ENCODE data around the gene STK38L.

STK38L gene

DNA sequence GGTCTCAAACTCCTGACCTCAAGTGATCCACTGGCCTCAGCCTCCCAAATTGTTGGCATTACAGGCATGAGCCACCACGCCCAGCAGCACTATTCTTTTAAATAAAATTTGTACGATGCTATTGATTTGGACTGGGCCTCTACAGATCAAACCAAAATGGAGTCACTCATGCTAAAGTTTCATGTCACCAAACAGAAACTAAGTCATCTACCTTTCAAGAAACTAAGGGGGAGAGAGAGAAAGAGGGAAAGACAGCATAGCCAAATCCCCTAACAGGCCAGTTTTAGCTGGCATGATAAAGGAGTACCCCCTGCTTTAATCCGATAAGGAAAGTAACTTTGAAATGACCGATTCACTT, 23.1 kb upstream of the STK38L start:
- ChIA-PET CTCF (no interaction called here), POLR2A (no interaction called here)
- TF ChIP-seq ZNF677 (tag by site-specific recombination; IDR thresholded peaks at IDR 0.05) (no peak), ZNF394 (tag by site-specific recombination; IDR thresholded peaks at IDR 0.05; ENCODE audit: borderline replicate concordance) (no peak), OSR2 (tag by site-specific recombination; IDR thresholded peaks at IDR 0.05) (no peak), ZNF138 (tag by site-specific recombination; IDR thresholded peaks at IDR 0.05; ENCODE audit: borderline replicate concordance) (no peak), GFI1B (tag by site-specific recombination; IDR thresholded peaks at IDR 0.05) (no peak), ZNF335 (tag by site-specific recombination; conservative IDR thresholded peaks at IDR 0.05) (no peak), ZNF16 (tag by site-specific recombination; IDR thresholded peaks at IDR 0.05; ENCODE audit: low read depth) (no peak), SP3 (tag by site-specific recombination; IDR thresholded peaks at IDR 0.05) (no peak), ZNF548 (tag by site-specific recombination; IDR thresholded peaks at IDR 0.05) (no peak), ZNF423 (tag by site-specific recombination; IDR thresholded peaks at IDR 0.05) (no peak), YY2 (tag by site-specific recombination; IDR thresholded peaks at IDR 0.05) (no peak), ZBTB48 (tag by site-specific recombination; IDR thresholded peaks at IDR 0.05) (no peak), ZNF211 (tag by site-specific recombination; IDR thresholded peaks at IDR 0.05; ENCODE audit: low read depth) (no peak), ZNF239 (tag by site-specific recombination; IDR thresholded peaks at IDR 0.05) (no peak), ZNF37A (tag by site-specific recombination; IDR thresholded peaks at IDR 0.05) (no peak), ZSCAN16 (tag by site-specific recombination; IDR thresholded peaks at IDR 0.05) (no peak), ZNF184 (tag by site-specific recombination; IDR thresholded peaks at IDR 0.05) (no peak)
- TF ChIP-seq, protein P1, sequence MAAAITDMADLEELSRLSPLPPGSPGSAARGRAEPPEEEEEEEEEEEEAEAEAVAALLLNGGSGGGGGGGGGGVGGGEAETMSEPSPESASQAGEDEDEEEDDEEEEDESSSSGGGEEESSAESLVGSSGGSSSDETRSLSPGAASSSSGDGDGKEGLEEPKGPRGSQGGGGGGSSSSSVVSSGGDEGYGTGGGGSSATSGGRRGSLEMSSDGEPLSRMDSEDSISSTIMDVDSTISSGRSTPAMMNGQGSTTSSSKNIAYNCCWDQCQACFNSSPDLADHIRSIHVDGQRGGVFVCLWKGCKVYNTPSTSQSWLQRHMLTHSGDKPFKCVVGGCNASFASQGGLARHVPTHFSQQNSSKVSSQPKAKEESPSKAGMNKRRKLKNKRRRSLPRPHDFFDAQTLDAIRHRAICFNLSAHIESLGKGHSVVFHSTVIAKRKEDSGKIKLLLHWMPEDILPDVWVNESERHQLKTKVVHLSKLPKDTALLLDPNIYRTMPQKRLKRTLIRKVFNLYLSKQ (tag by site-specific recombination; IDR thresholded peaks at IDR 0.05; ENCODE audit: borderline replicate concordance), result no peak
- TF ChIP-seq, protein P2, sequence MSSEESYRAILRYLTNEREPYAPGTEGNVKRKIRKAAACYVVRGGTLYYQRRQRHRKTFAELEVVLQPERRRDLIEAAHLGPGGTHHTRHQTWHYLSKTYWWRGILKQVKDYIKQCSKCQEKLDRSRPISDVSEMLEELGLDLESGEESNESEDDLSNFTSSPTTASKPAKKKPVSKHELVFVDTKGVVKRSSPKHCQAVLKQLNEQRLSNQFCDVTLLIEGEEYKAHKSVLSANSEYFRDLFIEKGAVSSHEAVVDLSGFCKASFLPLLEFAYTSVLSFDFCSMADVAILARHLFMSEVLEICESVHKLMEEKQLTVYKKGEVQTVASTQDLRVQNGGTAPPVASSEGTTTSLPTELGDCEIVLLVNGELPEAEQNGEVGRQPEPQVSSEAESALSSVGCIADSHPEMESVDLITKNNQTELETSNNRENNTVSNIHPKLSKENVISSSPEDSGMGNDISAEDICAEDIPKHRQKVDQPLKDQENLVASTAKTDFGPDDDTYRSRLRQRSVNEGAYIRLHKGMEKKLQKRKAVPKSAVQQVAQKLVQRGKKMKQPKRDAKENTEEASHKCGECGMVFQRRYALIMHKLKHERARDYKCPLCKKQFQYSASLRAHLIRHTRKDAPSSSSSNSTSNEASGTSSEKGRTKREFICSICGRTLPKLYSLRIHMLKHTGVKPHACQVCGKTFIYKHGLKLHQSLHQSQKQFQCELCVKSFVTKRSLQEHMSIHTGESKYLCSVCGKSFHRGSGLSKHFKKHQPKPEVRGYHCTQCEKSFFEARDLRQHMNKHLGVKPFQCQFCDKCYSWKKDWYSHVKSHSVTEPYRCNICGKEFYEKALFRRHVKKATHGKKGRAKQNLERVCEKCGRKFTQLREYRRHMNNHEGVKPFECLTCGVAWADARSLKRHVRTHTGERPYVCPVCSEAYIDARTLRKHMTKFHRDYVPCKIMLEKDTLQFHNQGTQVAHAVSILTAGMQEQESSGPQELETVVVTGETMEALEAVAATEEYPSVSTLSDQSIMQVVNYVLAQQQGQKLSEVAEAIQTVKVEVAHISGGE (tag by site-specific recombination; conservative IDR thresholded peaks at IDR 0.05; ENCODE audit: low read depth), result no peak
- Histone ChIP-seq H3K4me3 (ENCODE audit: low read depth, low read length) (no peak overlapping the region), H3K9me3 (ENCODE audit: control insufficient read depth, insufficient read depth, low read depth, low read length) (no peaks in the 10 kb centered on the region), H3K4me1 (ENCODE audit: control insufficient read depth, insufficient read depth, low read length) (no peaks in the 10 kb centered on the region), H3K36me3 (ENCODE audit: control insufficient read depth in 2 of 2, insufficient read depth in 1 of 2, low read length in 2 of 2) (no peaks in the 10 kb centered on the region), H3K27ac (ENCODE audit: extremely low read depth, low read depth, low read length) (no peak overlapping the region)

DNA sequence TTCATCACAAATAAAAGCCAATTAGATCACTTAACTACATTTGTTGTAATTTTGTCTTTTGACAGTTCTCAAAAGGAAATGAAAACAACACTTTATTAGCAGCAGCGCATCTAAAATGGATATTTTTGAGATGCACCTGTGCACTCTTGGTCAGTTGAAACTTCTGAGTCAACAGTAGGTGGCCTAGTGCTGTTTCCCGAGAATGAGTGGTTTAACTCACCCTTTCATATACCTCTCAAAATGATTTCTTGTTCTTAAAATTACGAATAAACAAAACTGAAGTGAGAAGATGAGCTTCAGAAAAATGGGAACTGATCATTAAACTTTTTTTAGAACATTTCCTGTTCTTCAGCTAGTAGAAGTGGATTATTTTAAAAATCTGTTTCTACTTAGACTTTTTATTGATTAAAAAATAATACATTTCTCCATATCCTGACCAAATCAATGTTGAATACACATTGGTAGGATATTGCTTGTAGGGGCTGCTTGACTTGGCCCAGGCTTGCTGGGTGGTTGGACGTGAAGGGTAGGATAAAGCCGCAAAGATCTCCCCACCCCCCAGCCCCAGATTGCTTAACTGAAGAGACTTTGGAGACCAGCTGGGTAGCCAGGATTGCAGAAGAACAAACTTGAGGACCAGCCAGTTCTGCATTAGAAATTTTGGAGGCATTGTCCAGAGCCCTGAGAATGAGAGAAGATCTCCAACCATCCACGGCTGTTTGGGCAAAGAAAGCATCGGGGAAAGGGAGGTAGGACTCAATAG, 22.3 kb upstream of the STK38L start:
- Histone ChIP-seq H3K9me3 (ENCODE audit: control insufficient read depth, insufficient read depth, low read depth, low read length) (no peaks in the 10 kb centered on the region), H3K27ac (ENCODE audit: extremely low read depth, low read depth, low read length) (no peak overlapping the region), H3K4me1 (ENCODE audit: control insufficient read depth, insufficient read depth, low read length) (no peaks in the 10 kb centered on the region), H3K36me3 (ENCODE audit: control insufficient read depth in 2 of 2, insufficient read depth in 1 of 2, low read length in 2 of 2) (no peaks in the 10 kb centered on the region), H3K4me3 (ENCODE audit: low read depth, low read length) (no peak overlapping the region)
- ChIA-PET POLR2A (interaction anchor here (0.7 kb wide), 1 partner anchor 467 kb away, joined by 9 read pairs; no protein-coding TSS in a partner anchor), CTCF (interaction anchor here (0.6 kb wide), 1 partner anchor 43 kb away, joined by 4 read pairs; no protein-coding TSS in a partner anchor)
- no peak for TF ChIP-seq ZNF530 (tag by site-specific recombination; IDR thresholded peaks at IDR 0.05; ENCODE audit: low read depth)
- TF ChIP-seq ZNF37A (tag by site-specific recombination; IDR thresholded peaks at IDR 0.05), result no peak
- TF ChIP-seq ZNF549 (tag by site-specific recombination; IDR thresholded peaks at IDR 0.05), result no peak
- TF ChIP-seq SCRT2 (tag by site-specific recombination; IDR thresholded peaks at IDR 0.05), result no peak
- TF ChIP-seq, protein P3, sequence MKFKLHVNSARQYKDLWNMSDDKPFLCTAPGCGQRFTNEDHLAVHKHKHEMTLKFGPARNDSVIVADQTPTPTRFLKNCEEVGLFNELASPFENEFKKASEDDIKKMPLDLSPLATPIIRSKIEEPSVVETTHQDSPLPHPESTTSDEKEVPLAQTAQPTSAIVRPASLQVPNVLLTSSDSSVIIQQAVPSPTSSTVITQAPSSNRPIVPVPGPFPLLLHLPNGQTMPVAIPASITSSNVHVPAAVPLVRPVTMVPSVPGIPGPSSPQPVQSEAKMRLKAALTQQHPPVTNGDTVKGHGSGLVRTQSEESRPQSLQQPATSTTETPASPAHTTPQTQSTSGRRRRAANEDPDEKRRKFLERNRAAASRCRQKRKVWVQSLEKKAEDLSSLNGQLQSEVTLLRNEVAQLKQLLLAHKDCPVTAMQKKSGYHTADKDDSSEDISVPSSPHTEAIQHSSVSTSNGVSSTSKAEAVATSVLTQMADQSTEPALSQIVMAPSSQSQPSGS (tag by site-specific recombination; IDR thresholded peaks at IDR 0.05; ENCODE audit: low read depth), result no peak
- TF ChIP-seq ZNF555 (tag by site-specific recombination; conservative IDR thresholded peaks at IDR 0.05), result no peak
- no peak for TF ChIP-seq OSR2 (tag by site-specific recombination; IDR thresholded peaks at IDR 0.05)
- no peak for TF ChIP-seq SETDB1 (IDR thresholded peaks at IDR 0.05; ENCODE audit: insufficient read length, low read length)
- TF ChIP-seq GLIS2 (tag by site-specific recombination; IDR thresholded peaks at IDR 0.05), result no peak
- no peak for TF ChIP-seq ZBTB1 (tag by site-specific recombination; IDR thresholded peaks at IDR 0.05)
- TF ChIP-seq YY2 (tag by site-specific recombination; IDR thresholded peaks at IDR 0.05), result no peak
- TF ChIP-seq ZBTB48 (tag by site-specific recombination; IDR thresholded peaks at IDR 0.05), result no peak
- TF ChIP-seq, protein P4, sequence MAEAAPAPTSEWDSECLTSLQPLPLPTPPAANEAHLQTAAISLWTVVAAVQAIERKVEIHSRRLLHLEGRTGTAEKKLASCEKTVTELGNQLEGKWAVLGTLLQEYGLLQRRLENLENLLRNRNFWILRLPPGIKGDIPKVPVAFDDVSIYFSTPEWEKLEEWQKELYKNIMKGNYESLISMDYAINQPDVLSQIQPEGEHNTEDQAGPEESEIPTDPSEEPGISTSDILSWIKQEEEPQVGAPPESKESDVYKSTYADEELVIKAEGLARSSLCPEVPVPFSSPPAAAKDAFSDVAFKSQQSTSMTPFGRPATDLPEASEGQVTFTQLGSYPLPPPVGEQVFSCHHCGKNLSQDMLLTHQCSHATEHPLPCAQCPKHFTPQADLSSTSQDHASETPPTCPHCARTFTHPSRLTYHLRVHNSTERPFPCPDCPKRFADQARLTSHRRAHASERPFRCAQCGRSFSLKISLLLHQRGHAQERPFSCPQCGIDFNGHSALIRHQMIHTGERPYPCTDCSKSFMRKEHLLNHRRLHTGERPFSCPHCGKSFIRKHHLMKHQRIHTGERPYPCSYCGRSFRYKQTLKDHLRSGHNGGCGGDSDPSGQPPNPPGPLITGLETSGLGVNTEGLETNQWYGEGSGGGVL (tag by site-specific recombination; IDR thresholded peaks at IDR 0.05), result no peak
